HL-60 (cell line): ENCODE results near the gene EPB41L4B.

Experiments used
- DNase-seq, 2 experiments: peaks; one replicate each; pipeline ENCODE4 v3.0.0-alpha.2; 2010 to 2020; ENCODE audit warnings: low read depth in 1 of 2, low spot score in 1 of 2
- H3K27ac ChIP-seq: fragments of 250-450 bp; sonication (Bioruptor Pico); replicated peaks from 2 replicates; pipeline ENCODE4 v1.5.1; 2020; ENCODE audit warnings: mild to moderate bottlenecking, moderate library complexity
- H3K27me3 ChIP-seq: fragments of 250-450 bp; sonication (Bioruptor Pico); 2 replicates; pipeline ENCODE4 v1.5.1; 2021; ENCODE audit warnings: mild to moderate bottlenecking, moderate library complexity; ENCODE audit not compliant: insufficient read depth, poor library complexity, severe bottlenecking
- H3K4me3 ChIP-seq: replicated peaks from 2 replicates; pipeline ENCODE4 v1.5.1; 2011; ENCODE audit warnings: mild to moderate bottlenecking, control low read depth, low read length; ENCODE audit not compliant: insufficient read depth
- GABPA ChIP-seq: IDR thresholded peaks from 2 replicates; pipeline ENCODE4 v1.6.1; 2012; ENCODE audit warnings: low read depth
- POLR2AphosphoS5 ChIP-seq: IDR thresholded peaks from 2 replicates; pipeline ENCODE4 v1.6.1; 2012; ENCODE audit warnings: low read depth
- SPI1 ChIP-seq: IDR thresholded peaks from 2 replicates; pipeline ENCODE4 v1.6.1; 2012; ENCODE audit warnings: low read depth, mild to moderate bottlenecking, borderline replicate concordance
- TF ChIP-seq, protein P1 (sequence below): IDR thresholded peaks from one replicate; pipeline ENCODE4 v1.5.1; 2011; ENCODE audit warnings: low read length, control low read depth, inconsistent platforms; ENCODE audit not compliant: insufficient read depth
- TF ChIP-seq, protein P2 (sequence below): IDR thresholded peaks from 2 replicates; pipeline ENCODE4 v1.6.1; 2012; ENCODE audit warnings: low read depth; ENCODE audit not compliant: insufficient replicate concordance

EPB41L4B gene

DNA sequence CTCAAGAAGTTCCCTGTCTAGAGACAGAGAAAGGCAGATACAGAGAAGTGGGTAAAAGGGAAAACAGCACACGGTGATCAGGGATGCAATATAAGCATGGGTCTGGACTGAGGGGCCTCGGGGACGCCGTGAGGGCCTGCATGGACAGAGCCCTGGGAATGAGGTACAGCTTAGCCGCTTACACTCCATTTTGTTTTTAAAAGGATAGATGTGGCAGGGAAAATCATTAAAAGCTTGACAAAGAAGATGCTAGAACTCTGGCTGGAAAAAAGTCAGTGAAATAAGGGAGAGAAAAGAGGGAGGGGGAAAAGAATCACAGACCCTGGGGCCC lies 69.1 kb downstream of the EPB41L4B start:
- H3K4me3 ChIP-seq, result no peak overlapping the region
- H3K27ac ChIP-seq, result no peak overlapping the region
- no peak for DNase-seq

DNA sequence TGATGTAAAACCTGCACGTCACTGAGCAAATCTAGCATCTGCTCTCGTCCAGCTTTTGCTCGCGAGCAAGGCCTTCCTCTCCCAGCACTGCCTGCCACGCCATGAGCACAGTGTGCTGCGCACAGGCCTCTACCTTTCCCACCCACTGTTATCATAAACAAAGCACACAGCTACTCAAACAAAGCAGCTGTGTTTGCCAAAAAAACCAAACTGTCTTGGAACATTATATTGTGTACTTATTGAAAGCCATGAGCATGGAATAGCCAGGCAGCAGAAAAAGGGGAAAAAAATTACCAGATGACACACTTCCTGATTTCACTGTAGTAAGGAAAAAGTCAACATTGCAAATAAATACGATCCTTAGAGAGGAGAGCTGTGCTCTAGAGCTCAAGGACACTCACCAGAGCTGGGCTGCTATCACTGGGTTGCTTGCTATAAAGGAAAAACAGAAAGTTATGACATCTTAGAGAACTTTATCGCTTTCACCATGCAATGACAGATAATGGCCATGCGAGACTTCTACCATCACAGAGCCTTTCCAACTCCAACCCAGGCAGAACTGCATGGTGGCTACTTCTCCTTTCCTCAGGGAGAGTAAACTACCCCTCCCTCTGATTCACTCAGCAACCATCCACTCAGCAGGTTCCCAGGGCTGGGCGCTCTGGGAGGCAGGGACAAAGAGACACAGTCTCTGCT lies 69.6 kb downstream of the EPB41L4B start:
- Histone ChIP-seq H3K27ac (no peak overlapping the region), H3K27me3 (no peaks in the 10 kb centered on the region), H3K4me3 (no peak overlapping the region)
- peak; percentile 27; the same call in 1 of the 2 replicates for TF ChIP-seq SPI1
- TF ChIP-seq GABPA, result no peak
- DNase-seq, result peak in 1 of 2 experiments; percentile 3

More for the DNA sequence above, 69.1 kb downstream of the EPB41L4B start:
- no peaks in the 10 kb centered on the region for H3K27me3 ChIP-seq
- TF ChIP-seq GABPA (no peak), SPI1 (no peak), POLR2AphosphoS5 (no peak)
- TF ChIP-seq, protein P1, sequence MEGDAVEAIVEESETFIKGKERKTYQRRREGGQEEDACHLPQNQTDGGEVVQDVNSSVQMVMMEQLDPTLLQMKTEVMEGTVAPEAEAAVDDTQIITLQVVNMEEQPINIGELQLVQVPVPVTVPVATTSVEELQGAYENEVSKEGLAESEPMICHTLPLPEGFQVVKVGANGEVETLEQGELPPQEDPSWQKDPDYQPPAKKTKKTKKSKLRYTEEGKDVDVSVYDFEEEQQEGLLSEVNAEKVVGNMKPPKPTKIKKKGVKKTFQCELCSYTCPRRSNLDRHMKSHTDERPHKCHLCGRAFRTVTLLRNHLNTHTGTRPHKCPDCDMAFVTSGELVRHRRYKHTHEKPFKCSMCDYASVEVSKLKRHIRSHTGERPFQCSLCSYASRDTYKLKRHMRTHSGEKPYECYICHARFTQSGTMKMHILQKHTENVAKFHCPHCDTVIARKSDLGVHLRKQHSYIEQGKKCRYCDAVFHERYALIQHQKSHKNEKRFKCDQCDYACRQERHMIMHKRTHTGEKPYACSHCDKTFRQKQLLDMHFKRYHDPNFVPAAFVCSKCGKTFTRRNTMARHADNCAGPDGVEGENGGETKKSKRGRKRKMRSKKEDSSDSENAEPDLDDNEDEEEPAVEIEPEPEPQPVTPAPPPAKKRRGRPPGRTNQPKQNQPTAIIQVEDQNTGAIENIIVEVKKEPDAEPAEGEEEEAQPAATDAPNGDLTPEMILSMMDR, result no peak
- TF ChIP-seq, protein P2, sequence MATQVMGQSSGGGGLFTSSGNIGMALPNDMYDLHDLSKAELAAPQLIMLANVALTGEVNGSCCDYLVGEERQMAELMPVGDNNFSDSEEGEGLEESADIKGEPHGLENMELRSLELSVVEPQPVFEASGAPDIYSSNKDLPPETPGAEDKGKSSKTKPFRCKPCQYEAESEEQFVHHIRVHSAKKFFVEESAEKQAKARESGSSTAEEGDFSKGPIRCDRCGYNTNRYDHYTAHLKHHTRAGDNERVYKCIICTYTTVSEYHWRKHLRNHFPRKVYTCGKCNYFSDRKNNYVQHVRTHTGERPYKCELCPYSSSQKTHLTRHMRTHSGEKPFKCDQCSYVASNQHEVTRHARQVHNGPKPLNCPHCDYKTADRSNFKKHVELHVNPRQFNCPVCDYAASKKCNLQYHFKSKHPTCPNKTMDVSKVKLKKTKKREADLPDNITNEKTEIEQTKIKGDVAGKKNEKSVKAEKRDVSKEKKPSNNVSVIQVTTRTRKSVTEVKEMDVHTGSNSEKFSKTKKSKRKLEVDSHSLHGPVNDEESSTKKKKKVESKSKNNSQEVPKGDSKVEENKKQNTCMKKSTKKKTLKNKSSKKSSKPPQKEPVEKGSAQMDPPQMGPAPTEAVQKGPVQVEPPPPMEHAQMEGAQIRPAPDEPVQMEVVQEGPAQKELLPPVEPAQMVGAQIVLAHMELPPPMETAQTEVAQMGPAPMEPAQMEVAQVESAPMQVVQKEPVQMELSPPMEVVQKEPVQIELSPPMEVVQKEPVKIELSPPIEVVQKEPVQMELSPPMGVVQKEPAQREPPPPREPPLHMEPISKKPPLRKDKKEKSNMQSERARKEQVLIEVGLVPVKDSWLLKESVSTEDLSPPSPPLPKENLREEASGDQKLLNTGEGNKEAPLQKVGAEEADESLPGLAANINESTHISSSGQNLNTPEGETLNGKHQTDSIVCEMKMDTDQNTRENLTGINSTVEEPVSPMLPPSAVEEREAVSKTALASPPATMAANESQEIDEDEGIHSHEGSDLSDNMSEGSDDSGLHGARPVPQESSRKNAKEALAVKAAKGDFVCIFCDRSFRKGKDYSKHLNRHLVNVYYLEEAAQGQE, result no peak

DNA sequence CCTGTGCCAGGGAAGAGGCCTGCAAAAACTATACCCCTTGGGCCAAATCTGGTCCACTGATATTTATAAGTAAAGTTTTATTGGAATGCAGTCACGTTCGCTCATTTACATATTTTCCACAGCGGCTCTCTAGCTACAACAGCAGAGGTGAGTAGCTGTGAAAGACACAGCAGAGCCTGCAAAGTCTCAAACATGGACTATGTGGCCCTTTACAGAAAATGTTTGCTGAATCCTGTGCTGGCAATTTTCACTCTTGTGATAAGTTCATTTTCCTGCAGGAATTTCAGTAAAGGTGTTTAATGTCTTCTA lies 70.1 kb downstream of the EPB41L4B start:
- TF ChIP-seq, protein P2, result no peak
- TF ChIP-seq GABPA (no peak), SPI1 (no peak), POLR2AphosphoS5 (no peak)
- TF ChIP-seq, protein P1, result no peak
- DNase-seq, result no peak
- Histone ChIP-seq H3K4me3 (no peak overlapping the region), H3K27me3 (no peaks in the 10 kb centered on the region), H3K27ac (no peak overlapping the region)

DNA sequence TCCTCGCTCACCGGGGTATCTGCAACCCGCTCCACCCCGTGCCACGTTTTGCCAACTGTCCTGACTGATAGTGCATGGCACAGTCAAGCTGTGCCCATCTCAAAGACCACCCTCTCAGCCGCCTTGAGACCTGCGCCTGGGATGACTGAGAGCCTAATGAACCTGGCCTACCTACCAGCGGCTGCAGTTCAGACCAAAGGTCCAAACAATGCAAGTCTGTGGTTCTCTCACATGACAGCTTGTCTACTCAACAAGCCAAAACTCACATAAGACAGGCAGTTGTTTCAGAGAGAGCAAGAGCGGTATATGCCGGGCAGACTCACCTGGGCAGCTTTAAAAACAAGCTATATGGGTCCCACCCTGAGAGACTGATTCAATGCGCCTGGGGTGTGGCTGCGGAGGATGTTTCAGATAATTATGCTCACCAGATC lies 70.5 kb downstream of the EPB41L4B start:
- H3K27ac ChIP-seq, result no peak overlapping the region
- no peak for DNase-seq
- no peak overlapping the region for H3K4me3 ChIP-seq
- TF ChIP-seq, protein P1, result no peak
- TF ChIP-seq GABPA (no peak), SPI1 (no peak), POLR2AphosphoS5 (no peak)
- TF ChIP-seq, protein P2, result no peak
- no peaks in the 10 kb centered on the region for H3K27me3 ChIP-seq
